ENCODE measurements around the gene CLCC1. TPM values are rescaled to one million over a fixed set of nuclear protein-coding genes. Genes with fewer than 3 reads are reported as not detected.

The CLCC1 gene
- total RNA-seq, 1 donor from 2014 or later = 28.0 TPM

DNA sequence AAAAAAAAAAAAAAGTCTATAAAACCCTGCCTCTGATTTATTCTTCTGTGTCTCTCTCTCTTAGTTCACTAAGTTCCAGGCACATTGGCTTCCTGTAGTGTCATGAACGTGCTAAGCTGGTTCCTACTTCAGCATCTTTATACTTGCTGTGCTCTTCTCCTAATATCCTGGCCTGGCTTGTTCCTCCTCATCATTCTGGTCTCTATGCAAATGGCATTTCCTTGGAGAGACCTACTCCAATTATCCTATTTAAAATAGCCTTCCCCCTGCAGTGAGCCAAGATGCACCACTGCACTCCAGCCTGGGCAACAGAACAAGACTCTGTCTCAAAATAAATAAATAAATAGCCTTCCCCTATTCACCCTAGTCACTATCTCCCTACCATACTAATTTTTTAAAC, 9.7 kb upstream of the CLCC1 start:
- Histone ChIP-seq H3K27ac (no peak overlapping the region), H3K27me3 (no peaks in the 10 kb centered on the region), H3K9me3 (no peaks in the 10 kb centered on the region), H3K4me1 (no peaks in the 10 kb centered on the region), H3K36me3 (peaks cover 0 to 43% of the 10 kb centered on the region in 2 donors), H3K4me3 (no peak overlapping the region)
- TF ChIP-seq POLR2A (IDR thresholded peaks at IDR 0.05) (no peak), POLR2AphosphoS5 (IDR thresholded peaks at IDR 0.05; ENCODE audit: insufficient read depth in 1 of 2, low read depth in 1 of 2) (no peak)
- TF ChIP-seq, protein P1, sequence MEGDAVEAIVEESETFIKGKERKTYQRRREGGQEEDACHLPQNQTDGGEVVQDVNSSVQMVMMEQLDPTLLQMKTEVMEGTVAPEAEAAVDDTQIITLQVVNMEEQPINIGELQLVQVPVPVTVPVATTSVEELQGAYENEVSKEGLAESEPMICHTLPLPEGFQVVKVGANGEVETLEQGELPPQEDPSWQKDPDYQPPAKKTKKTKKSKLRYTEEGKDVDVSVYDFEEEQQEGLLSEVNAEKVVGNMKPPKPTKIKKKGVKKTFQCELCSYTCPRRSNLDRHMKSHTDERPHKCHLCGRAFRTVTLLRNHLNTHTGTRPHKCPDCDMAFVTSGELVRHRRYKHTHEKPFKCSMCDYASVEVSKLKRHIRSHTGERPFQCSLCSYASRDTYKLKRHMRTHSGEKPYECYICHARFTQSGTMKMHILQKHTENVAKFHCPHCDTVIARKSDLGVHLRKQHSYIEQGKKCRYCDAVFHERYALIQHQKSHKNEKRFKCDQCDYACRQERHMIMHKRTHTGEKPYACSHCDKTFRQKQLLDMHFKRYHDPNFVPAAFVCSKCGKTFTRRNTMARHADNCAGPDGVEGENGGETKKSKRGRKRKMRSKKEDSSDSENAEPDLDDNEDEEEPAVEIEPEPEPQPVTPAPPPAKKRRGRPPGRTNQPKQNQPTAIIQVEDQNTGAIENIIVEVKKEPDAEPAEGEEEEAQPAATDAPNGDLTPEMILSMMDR (IDR thresholded peaks at IDR 0.05) = no peak
- DNase-seq (ENCODE audit: extremely low spot score in 2 of 2) = no peak
- intact Hi-C loops (cut with DNase I) = no loop called here

DNA sequence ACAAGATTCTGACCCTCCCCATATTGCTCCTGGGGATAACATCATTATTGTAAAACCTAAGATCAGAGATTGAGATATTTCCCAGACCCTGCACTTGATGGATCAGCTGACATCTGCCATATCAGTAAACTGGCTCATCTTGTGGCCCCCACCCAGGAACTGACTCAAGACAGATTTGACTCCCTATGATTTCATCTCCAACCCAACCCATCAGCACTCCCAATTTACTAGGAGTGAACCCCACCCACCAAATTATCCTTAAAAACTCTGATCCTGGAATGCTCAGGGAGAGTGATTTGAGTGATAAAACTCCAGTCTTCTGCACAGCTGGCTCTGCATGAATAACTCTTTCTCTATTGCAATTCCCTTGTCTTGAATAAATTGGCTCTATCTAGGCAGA, 6.1 kb upstream of the CLCC1 start:
- DNase-seq (ENCODE audit: extremely low spot score in 2 of 2) = no peak
- no peaks in the 10 kb centered on the region for H3K27me3 ChIP-seq
- peaks cover 0 to 26% of the 10 kb centered on the region in 2 donors for H3K36me3 ChIP-seq
- no peak overlapping the region for H3K4me3 ChIP-seq
- no peaks in the 10 kb centered on the region for H3K4me1 ChIP-seq
- H3K27ac ChIP-seq = no peak overlapping the region
- intact Hi-C loops (cut with DNase I) = no loop called here
- H3K9me3 ChIP-seq = no peaks in the 10 kb centered on the region
- no peak for TF ChIP-seq POLR2A (IDR thresholded peaks at IDR 0.05)
- TF ChIP-seq, protein P1 (IDR thresholded peaks at IDR 0.05) = no peak
- no peak for TF ChIP-seq POLR2AphosphoS5 (IDR thresholded peaks at IDR 0.05; ENCODE audit: insufficient read depth in 1 of 2, low read depth in 1 of 2)

- Histone ChIP-seq H3K27ac (peak overlapping the region; percentile 91), H3K4me1 (peaks cover 38% of the 10 kb centered on the region), H3K4me3 (peak overlapping the region; percentile 68 to 95), H3K27me3 (no peaks in the 10 kb centered on the region), H3K36me3 (no peaks in the 10 kb centered on the region), H3K9me3 (no peaks in the 10 kb centered on the region)
- no peak for DNase-seq (ENCODE audit: extremely low spot score in 2 of 2)
- intact Hi-C loops (cut with DNase I) = no loop called here
- no peak for TF ChIP-seq POLR2A (IDR thresholded peaks at IDR 0.05)
- TF ChIP-seq, protein P1 (IDR thresholded peaks at IDR 0.05) = no peak
- no peak for TF ChIP-seq POLR2AphosphoS5 (IDR thresholded peaks at IDR 0.05; ENCODE audit: insufficient read depth in 1 of 2, low read depth in 1 of 2)
Measured at GRCh38 chr1:108962681-108963051, 618 bp downstream of the CLCC1 start.

GRCh38 chr1:108961752-108962486, 1.4 kb downstream of the CLCC1 start:
- Histone ChIP-seq H3K27ac (peak overlapping the region; percentile 91), H3K36me3 (no peaks in the 10 kb centered on the region), H3K4me3 (peak overlapping the region; percentile 68 to 95), H3K4me1 (peaks cover 46% of the 10 kb centered on the region), H3K27me3 (no peaks in the 10 kb centered on the region), H3K9me3 (no peaks in the 10 kb centered on the region)
- DNase-seq (ENCODE audit: extremely low spot score in 2 of 2) = no peak
- TF ChIP-seq POLR2A (IDR thresholded peaks at IDR 0.05) = no peak
- TF ChIP-seq, protein P1 (IDR thresholded peaks at IDR 0.05) = no peak
- TF ChIP-seq POLR2AphosphoS5 (IDR thresholded peaks at IDR 0.05; ENCODE audit: insufficient read depth in 1 of 2, low read depth in 1 of 2) = no peak
- intact Hi-C loops (cut with DNase I) = no loop called here

DNA sequence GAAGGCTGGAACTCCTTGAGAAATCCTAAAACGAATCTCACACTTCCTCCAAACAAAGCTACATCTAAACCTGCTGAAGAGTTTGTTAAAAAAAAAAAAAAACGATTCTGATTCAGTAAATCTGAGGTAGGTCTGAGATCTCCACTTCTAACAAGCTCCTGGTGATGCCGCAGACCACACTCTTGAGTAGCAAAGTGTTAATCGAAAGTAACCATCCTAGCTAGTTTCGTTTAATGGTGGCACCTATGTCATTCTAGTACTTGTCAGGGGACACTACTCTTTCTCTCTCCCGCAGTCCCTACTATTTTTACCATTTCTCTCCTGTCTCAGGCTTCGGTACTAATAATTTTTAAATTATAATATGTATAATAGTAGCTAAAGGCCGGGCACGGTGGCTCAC, 2.1 kb downstream of the CLCC1 start:
- no peak overlapping the region for H3K4me3 ChIP-seq
- no peak for DNase-seq (ENCODE audit: extremely low spot score in 2 of 2)
- H3K4me1 ChIP-seq = peaks cover 50% of the 10 kb centered on the region
- H3K9me3 ChIP-seq = no peaks in the 10 kb centered on the region
- TF ChIP-seq, protein P1 (IDR thresholded peaks at IDR 0.05) = no peak
- TF ChIP-seq POLR2AphosphoS5 (IDR thresholded peaks at IDR 0.05; ENCODE audit: insufficient read depth in 1 of 2, low read depth in 1 of 2) (no peak), POLR2A (IDR thresholded peaks at IDR 0.05) (no peak)
- H3K27me3 ChIP-seq = no peaks in the 10 kb centered on the region
- H3K27ac ChIP-seq = no peak overlapping the region
- no peaks in the 10 kb centered on the region for H3K36me3 ChIP-seq
- intact Hi-C loops (cut with DNase I) = no loop called here
